Measurements from ENCODE around the gene SPTBN4.
"Not testable (repeated sequence)": the region's sequence is repeated elsewhere in the genome, so short reads cannot be mapped to it uniquely, and the experiment has no call there.

SPTBN4 gene

GRCh38 chr19:40497214-40497613, 30.4 kb downstream of the SPTBN4 start:
- in situ Hi-C loops (cut with HindIII; ENCODE audit: low sequenced_read_pairs): no loop called here
- DNase-seq (ENCODE audit: low read depth, low spot score): no peak
- TF ChIP-seq, protein P1, sequence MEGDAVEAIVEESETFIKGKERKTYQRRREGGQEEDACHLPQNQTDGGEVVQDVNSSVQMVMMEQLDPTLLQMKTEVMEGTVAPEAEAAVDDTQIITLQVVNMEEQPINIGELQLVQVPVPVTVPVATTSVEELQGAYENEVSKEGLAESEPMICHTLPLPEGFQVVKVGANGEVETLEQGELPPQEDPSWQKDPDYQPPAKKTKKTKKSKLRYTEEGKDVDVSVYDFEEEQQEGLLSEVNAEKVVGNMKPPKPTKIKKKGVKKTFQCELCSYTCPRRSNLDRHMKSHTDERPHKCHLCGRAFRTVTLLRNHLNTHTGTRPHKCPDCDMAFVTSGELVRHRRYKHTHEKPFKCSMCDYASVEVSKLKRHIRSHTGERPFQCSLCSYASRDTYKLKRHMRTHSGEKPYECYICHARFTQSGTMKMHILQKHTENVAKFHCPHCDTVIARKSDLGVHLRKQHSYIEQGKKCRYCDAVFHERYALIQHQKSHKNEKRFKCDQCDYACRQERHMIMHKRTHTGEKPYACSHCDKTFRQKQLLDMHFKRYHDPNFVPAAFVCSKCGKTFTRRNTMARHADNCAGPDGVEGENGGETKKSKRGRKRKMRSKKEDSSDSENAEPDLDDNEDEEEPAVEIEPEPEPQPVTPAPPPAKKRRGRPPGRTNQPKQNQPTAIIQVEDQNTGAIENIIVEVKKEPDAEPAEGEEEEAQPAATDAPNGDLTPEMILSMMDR (IDR thresholded peaks at IDR 0.05; ENCODE audit: low read depth, low read length): no peak
- H3K4me3 ChIP-seq (ENCODE audit: low read depth, low read length): no peak overlapping the region

DNA sequence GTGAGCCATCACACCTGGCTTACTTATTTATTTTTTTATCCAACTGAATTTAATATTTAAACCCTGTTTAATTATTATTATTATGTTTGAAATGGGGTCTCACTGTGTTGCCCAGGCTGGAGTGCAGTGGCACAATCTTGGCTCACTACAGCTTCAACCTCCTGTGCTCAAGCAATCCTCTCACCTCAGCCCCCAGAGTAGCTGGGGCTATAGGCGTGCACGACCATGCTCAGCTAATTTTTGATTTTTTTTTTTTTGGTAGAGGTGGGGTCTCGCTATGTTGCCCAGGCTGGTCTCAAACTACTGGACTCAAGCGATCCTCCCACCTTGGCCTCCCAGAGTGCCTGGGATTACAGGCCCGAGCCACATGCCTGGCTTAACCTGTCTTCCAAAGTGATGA, 32.5 kb downstream of the SPTBN4 start:
- no peak for DNase-seq (ENCODE audit: low read depth, low spot score)
- TF ChIP-seq, protein P1 (IDR thresholded peaks at IDR 0.05; ENCODE audit: low read depth, low read length): no peak
- in situ Hi-C loops (cut with HindIII; ENCODE audit: low sequenced_read_pairs): no loop called here
- H3K4me3 ChIP-seq (ENCODE audit: low read depth, low read length): no peak overlapping the region

DNA sequence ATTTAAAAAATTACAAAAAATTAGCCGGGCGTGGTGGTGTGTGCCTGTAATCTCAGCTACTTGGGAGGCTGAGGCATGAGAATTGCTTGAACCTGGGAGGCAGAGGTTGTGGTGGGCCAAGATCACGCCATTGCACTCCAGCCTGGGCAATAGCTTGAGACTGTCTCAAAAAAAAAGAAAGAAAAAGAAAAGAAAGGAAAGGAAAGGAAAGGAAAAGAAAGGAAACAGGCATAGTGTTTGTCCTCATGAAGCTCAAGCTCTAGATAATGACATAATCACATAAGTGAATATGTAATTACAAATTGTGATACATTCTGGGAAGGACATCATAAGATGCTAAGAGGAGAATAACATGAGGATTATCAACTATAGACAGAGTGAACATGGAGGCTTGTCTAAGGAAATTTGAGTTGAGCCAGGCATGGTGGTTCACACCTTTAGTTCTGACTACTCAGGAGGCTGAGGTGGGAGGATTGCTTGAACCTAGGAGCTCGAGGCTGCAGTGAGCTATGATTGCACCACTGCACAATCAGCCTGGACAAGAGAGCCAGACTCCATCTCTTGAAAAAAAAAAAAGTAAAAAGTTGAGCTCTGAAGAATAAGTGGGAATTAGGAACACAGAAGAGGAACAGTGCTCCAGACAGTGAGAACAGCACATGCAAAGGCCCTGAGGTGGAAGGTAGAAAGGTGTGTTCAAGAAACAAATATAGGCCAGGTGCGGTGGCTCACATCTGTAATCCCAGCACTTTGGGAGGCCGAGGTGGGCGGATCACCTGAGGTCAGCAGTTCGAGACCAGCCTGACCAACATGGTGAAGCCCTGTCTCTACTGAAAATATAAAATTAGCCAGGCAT, 34.1 kb downstream of the SPTBN4 start:
- H3K4me3 ChIP-seq (ENCODE audit: low read depth, low read length); in situ Hi-C loops (cut with HindIII; ENCODE audit: low sequenced_read_pairs); DNase-seq (ENCODE audit: low read depth, low spot score): not testable (repeated sequence)

DNA sequence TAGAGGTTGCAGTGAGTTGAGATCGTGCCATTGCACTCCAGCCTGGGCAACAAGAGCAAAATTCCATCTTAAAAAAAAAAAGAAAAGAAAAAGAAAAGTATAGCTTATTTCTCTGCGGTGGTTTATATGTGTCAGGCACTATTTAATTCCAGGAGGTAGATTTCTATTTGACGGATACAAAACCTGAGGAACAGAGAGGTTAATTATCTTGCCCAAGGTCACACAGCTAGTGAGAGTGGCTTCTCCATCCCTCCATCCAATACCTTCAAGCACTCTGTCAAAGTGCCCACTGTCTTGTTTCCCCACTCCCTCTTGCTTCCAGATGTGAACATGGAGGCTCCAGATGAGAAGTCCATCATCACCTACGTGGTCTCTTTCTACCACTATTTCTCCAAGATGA, 34.8 kb downstream of the SPTBN4 start:
- TF ChIP-seq, protein P1 (IDR thresholded peaks at IDR 0.05; ENCODE audit: low read depth, low read length): no peak

GRCh38 chr19:40502081-40502480, 35.3 kb downstream of the SPTBN4 start:
- no peak overlapping the region for H3K4me3 ChIP-seq (ENCODE audit: low read depth, low read length)
- DNase-seq (ENCODE audit: low read depth, low spot score): no peak
- TF ChIP-seq, protein P1 (IDR thresholded peaks at IDR 0.05; ENCODE audit: low read depth, low read length): no peak
- in situ Hi-C loops (cut with HindIII; ENCODE audit: low sequenced_read_pairs): no loop called here

More for the DNA sequence above, 34.8 kb downstream of the SPTBN4 start:
- no peak overlapping the region for H3K4me3 ChIP-seq (ENCODE audit: low read depth, low read length)
- in situ Hi-C loops (cut with HindIII; ENCODE audit: low sequenced_read_pairs): no loop called here
- DNase-seq (ENCODE audit: low read depth, low spot score): no peak

- no peak for DNase-seq (ENCODE audit: low read depth, low spot score)
- TF ChIP-seq, protein P1 (IDR thresholded peaks at IDR 0.05; ENCODE audit: low read depth, low read length): peak; percentile 6
- in situ Hi-C loops (cut with HindIII; ENCODE audit: low sequenced_read_pairs): no loop called here
- H3K4me3 ChIP-seq (ENCODE audit: low read depth, low read length): no peak overlapping the region
Observed at GRCh38 chr19:40502647-40503319, 36.0 kb downstream of the SPTBN4 start.

GRCh38 chr19:40503320-40503695, 36.5 kb downstream of the SPTBN4 start:
- H3K4me3 ChIP-seq (ENCODE audit: low read depth, low read length): no peak overlapping the region
- in situ Hi-C loops (cut with HindIII; ENCODE audit: low sequenced_read_pairs): no loop called here
- DNase-seq (ENCODE audit: low read depth, low spot score): no peak
- TF ChIP-seq, protein P1 (IDR thresholded peaks at IDR 0.05; ENCODE audit: low read depth, low read length): no peak

Data from astrocyte of the spinal cord (primary cell).